HepG2 (cell line): ENCODE measurements around the gene MCRS1.
"Not testable (repeated sequence)": the region's sequence is repeated elsewhere in the genome, so short reads cannot be mapped to it uniquely, and the experiment has no call there.

Source experiments
- EP300 ChIP-seq, 3 experiments: sonication (generic) in 1 of 3; formaldehyde crosslinking in 1 of 3; IDR thresholded peaks; 2 replicates each; pipeline versions ENCODE4 v1.5.1 to v1.6.1; 2011 to 2020; ENCODE audit warnings: low read depth in 2 of 3, low read length in 2 of 3, borderline replicate concordance in 1 of 3, improper control_type of control experiment in 1 of 3, mild to moderate bottlenecking in 1 of 3, missing genetic modification reagents in 1 of 3, moderate library complexity in 1 of 3
- JUNB ChIP-seq: sonication (generic); formaldehyde crosslinking; IDR thresholded peaks from 2 replicates; pipeline ENCODE4 v1.8.0; 2022; ENCODE audit warnings: missing genetic modification reagents, mild to moderate bottlenecking, borderline replicate concordance
- KDM1A ChIP-seq: IDR thresholded peaks from 2 replicates; pipeline ENCODE4 v1.6.1; 2016; ENCODE audit warnings: missing compliant biosample characterization
- MAFG ChIP-seq: sonication (generic); formaldehyde crosslinking; IDR thresholded peaks from 2 replicates; pipeline ENCODE4 v1.5.1; 2020; ENCODE audit warnings: mild to moderate bottlenecking, missing genetic modification reagents
- RBM39 ChIP-seq: fragments of 200-400 bp; formaldehyde crosslinking; IDR thresholded peaks from one replicate; pipeline ENCODE4 v1.6.1; 2018; ENCODE audit warnings: antibody characterized with exemption, mild to moderate bottlenecking, low read depth, low read length; ENCODE audit not compliant: poor library complexity, severe bottlenecking
- SETDB1 ChIP-seq: sonication (generic); formaldehyde crosslinking; IDR thresholded peaks from 2 replicates; pipeline ENCODE4 v1.5.1; 2020; ENCODE audit warnings: missing genetic modification reagents, mild to moderate bottlenecking, borderline replicate concordance
- SP4 ChIP-seq: sonication (generic); formaldehyde crosslinking; IDR thresholded peaks from 2 replicates; pipeline ENCODE4 v1.8.1; 2023; ENCODE audit warnings: mild to moderate bottlenecking, missing genetic modification reagents
- TBX3 ChIP-seq: fragments of 450-650 bp; IDR thresholded peaks from 2 replicates; pipeline ENCODE4 v1.6.1; 2017; ENCODE audit warnings: antibody characterized with exemption, mild to moderate bottlenecking, inconsistent platforms, borderline replicate concordance
- ZNF17 ChIP-seq: sonication (generic); formaldehyde crosslinking; IDR thresholded peaks from 2 replicates; pipeline ENCODE4 v1.5.0; 2020; ENCODE audit warnings: mild to moderate bottlenecking, missing genetic modification reagents
- ZNF747 ChIP-seq: sonication (generic); formaldehyde crosslinking; IDR thresholded peaks from 2 replicates; pipeline ENCODE4 v1.8.1; 2023; ENCODE audit warnings: missing genetic modification reagents, mild to moderate bottlenecking, borderline replicate concordance
- TF ChIP-seq, protein P1 (sequence below), 2 experiments: fragments of 450-650 bp in 1 of 2; sonication (generic) in 1 of 2; formaldehyde crosslinking; IDR thresholded peaks; 2 replicates each; pipeline versions ENCODE4 v1.5.0 to v1.8.0; 2020 to 2022; ENCODE audit warnings: mild to moderate bottlenecking in 1 of 2, missing genetic modification reagents in 1 of 2
- TF ChIP-seq, protein P2 (sequence below): sonication (generic); formaldehyde crosslinking; IDR thresholded peaks from 2 replicates; pipeline ENCODE4 v1.5.1; 2020; ENCODE audit warnings: missing genetic modification reagents, mild to moderate bottlenecking, borderline replicate concordance
- TF ChIP-seq, protein P3 (sequence below): sonication (generic); formaldehyde crosslinking; IDR thresholded peaks from 2 replicates; pipeline ENCODE4 v1.4.0; 2020; ENCODE audit warnings: missing genetic modification reagents, borderline replicate concordance
- TF ChIP-seq, protein P4 (sequence below): sonication (generic); formaldehyde crosslinking; IDR thresholded peaks from 2 replicates; pipeline ENCODE4 v1.5.0; 2020; ENCODE audit warnings: mild to moderate bottlenecking, missing genetic modification reagents, moderate library complexity

DNA sequence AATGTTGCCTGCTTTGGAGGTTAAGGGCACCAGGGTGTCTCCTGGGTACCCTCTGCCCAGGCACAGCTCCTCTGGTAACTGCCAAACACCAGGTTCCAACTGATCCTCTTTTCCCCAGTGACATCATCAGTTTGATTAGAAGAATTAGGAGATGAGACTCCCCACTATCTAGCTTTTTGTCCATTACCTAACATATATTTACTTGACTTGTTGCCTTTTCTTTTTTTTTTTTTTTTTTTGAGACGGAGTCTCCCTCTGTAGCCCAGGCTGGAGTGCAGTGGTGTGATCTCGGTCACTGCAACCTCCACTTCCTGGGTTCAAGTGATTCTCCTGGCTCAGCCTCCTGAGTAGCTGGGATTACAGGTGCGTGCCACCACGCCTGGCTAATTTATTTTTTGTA, 37.6 kb upstream of the MCRS1 start, which contains the start of gene FAM186B:
- TF ChIP-seq, protein P1, sequence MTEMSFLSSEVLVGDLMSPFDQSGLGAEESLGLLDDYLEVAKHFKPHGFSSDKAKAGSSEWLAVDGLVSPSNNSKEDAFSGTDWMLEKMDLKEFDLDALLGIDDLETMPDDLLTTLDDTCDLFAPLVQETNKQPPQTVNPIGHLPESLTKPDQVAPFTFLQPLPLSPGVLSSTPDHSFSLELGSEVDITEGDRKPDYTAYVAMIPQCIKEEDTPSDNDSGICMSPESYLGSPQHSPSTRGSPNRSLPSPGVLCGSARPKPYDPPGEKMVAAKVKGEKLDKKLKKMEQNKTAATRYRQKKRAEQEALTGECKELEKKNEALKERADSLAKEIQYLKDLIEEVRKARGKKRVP (CRISPR knock-in tag; IDR thresholded peaks at IDR 0.05) = not testable (repeated sequence)
- not testable (repeated sequence) for TF ChIP-seq JUNB (CRISPR knock-in tag); ZNF17 (CRISPR knock-in tag); ZNF747; MAFG; SETDB1 (CRISPR knock-in tag); TBX3; RBM39; SP4 (CRISPR knock-in tag); EP300 (IDR thresholded peaks at IDR 0.05; ENCODE audit: low read depth in 2 of 2, low read length in 2 of 2); EP300 (CRISPR knock-in tag; IDR thresholded peaks at IDR 0.05; ENCODE audit: borderline replicate concordance); KDM1A
- TF ChIP-seq, protein P2, sequence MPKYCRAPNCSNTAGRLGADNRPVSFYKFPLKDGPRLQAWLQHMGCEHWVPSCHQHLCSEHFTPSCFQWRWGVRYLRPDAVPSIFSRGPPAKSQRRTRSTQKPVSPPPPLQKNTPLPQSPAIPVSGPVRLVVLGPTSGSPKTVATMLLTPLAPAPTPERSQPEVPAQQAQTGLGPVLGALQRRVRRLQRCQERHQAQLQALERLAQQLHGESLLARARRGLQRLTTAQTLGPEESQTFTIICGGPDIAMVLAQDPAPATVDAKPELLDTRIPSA = not testable (repeated sequence)
- TF ChIP-seq, protein P3, sequence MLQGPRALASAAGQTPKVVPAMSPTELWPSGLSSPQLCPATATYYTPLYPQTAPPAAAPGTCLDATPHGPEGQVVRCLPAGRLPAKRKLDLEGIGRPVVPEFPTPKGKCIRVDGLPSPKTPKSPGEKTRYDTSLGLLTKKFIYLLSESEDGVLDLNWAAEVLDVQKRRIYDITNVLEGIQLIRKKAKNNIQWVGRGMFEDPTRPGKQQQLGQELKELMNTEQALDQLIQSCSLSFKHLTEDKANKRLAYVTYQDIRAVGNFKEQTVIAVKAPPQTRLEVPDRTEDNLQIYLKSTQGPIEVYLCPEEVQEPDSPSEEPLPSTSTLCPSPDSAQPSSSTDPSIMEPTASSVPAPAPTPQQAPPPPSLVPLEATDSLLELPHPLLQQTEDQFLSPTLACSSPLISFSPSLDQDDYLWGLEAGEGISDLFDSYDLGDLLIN (CRISPR knock-in tag) = not testable (repeated sequence)
- TF ChIP-seq, protein P4, sequence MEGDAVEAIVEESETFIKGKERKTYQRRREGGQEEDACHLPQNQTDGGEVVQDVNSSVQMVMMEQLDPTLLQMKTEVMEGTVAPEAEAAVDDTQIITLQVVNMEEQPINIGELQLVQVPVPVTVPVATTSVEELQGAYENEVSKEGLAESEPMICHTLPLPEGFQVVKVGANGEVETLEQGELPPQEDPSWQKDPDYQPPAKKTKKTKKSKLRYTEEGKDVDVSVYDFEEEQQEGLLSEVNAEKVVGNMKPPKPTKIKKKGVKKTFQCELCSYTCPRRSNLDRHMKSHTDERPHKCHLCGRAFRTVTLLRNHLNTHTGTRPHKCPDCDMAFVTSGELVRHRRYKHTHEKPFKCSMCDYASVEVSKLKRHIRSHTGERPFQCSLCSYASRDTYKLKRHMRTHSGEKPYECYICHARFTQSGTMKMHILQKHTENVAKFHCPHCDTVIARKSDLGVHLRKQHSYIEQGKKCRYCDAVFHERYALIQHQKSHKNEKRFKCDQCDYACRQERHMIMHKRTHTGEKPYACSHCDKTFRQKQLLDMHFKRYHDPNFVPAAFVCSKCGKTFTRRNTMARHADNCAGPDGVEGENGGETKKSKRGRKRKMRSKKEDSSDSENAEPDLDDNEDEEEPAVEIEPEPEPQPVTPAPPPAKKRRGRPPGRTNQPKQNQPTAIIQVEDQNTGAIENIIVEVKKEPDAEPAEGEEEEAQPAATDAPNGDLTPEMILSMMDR (CRISPR knock-in tag) = not testable (repeated sequence)
